GM19238 (cell line): ENCODE data around the gene MGST3.
"Not testable (repeated sequence)": the region's sequence is repeated elsewhere in the genome, so short reads cannot be mapped to it uniquely, and the experiment has no call there.

ENCODE experiments used
- DNase-seq: peaks from one replicate; pipeline ENCODE4 v3.0.0; 2011; ENCODE audit warnings: low spot score; ENCODE audit not compliant: insufficient read length

Gene MGST3

DNA sequence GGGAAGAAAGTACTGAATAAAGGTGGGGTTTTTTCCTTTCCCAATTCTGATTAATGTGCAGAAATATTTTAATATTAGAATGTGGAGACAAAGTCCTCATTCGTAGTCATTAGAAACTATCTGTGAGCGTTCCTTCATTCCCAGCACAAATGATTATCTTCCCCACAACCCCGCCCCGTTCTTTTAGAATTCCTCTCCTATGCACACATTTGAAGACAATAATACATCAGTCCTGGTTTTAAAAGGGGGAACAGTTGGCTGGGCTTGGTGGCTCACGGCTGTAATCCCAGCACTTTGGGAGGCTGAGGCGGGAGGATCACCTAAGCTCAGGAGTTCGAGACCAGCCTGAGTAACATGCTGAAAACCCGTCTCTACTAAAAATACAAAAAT is 66.5 kb downstream of the MGST3 start:
- no peak for DNase-seq

- DNase-seq = peak; percentile 72
Measured at GRCh38 chr1:165697881-165698760, 67.1 kb downstream of the MGST3 start, which contains the start of gene ALDH9A1. Gene ALDH9A1, minus strand, starts transcription at chr1:165698562. Its CDS starts 4 bp downstream, at chr1:165698558.

- DNase-seq = no peak
Measured at GRCh38 chr1:165698761-165699052, 67.7 kb downstream of the MGST3 start.

- no peak for DNase-seq
Measured at GRCh38 chr1:165699577-165699976, 68.5 kb downstream of the MGST3 start.

- not testable (repeated sequence) for DNase-seq
Measured at GRCh38 chr1:165701922-165702321, 70.9 kb downstream of the MGST3 start.

DNA sequence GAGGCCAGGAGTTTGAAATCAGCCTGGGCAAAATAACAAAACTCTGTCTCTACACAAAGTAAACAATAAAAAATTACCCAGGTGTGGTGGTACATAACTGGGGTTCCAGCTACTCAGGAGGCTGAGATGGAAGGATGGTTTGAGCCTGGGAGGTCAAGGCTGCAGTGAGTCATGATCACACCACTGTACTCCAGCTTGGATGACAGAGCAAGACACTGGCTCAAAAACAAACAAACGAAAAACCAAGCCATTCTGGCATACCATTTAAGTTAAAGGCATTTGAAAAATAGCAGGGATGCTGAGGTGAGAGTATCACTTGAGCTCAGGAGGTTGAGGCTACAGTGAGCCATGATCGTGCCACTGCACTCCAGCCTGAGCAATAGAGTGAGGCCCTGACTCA is 72.6 kb downstream of the MGST3 start:
- DNase-seq = no peak
